ENCODE data around the gene RPP14. TPM values are rescaled to one million over a fixed set of nuclear protein-coding genes. Genes with fewer than 3 reads are reported as not detected.

RPP14 gene
- total RNA-seq, 1 donor from 2014 or later: 16.0 TPM

DNA sequence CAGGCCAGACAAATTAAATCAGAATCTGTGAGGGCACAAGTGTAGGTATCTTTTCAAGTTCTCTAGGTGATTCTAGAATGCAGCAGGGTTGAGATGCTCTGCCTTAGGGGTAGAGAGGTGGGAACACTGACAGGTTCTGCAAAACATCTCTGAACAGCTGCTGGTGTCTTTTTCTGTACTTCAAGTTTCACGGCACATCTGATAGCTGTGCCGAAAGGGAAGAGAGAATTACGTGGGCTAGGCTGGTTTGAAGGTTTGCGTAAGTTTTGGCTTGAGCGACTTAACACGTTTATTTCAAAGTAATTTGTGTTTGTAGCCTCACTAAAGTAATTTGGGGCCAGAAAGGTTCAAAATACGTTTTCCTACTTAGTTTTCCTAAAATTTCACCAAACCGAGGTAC is 49.1 kb downstream of the RPP14 start:
- DNase-seq (ENCODE audit: low read depth): no peak

DNA sequence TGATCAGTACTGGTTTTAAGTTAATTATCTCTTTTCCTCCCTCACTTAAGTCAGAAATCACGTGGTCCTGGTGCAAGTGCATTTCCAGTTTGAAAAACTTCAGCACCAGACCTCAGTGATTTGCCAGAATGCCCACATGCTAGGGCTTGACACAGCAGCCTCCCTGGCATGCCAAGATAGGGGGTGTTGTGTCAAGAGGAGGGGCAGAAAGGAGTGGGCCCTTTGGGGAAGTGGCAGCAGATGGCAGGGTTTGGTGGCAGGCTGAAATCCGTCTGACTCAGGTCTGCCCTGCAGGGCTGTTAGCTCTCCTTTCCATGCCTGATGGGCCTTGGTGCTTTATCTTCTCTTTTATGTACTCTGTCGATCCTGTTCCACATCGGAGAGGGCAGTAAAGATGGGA is 50.0 kb downstream of the RPP14 start:
- peak; percentile 41 for DNase-seq (ENCODE audit: low read depth)

DNA sequence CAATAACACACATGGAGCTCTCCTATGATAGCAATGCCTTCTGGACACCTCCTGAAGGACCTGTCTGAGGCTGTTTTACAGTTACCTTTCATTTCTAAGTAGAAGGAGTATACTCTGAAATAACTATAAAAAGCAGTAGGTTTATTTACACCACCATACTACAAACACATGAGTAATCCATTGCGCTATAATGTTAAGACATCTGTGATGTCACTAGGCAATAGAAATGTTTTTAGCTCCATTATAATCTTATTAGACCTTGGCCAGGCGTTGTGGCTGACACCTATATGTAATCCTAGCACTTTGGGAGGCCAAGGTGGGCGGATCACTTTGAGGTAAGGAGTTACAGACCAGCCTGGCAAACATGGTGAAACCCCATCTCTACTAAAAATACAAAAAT is 51.4 kb downstream of the RPP14 start:
- no peak for DNase-seq (ENCODE audit: low read depth)

DNA sequence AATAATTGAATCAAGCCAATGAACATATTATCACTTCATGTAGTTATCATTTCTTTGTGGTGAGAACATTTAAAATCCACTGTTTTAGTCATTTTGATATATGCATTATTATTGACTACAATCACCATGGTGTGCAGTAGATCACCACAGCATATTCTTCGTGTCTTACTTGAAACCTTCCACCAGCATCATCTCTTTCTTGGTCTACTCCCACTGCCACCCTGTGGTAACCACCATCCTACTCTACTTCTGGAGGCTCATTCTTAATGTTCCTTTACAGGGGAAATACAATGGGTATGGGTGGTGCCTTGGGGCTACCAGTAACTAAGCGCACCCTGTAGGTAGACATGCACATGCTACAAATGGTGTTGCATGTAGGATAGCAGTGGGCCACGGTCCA is 52.0 kb downstream of the RPP14 start:
- no peak for DNase-seq (ENCODE audit: low read depth)

DNA sequence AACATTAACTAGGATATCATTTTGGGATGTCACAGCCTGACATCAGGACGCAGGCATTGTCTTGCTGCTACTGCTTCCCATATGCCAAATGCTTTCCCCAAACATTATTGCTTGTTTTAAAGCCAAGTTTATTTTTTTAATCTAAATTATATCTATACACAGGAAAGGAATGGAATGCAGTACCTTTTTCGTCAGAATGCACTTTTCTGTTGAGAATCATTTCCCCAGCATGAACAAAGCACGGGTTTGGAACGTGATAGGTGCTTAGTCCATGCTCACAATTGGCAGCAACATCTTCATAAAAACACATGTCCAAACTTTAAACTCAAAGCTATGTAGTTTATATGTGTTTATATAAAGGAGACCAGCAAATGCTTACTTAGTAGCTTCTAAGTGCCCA is 52.8 kb downstream of the RPP14 start:
- DNase-seq (ENCODE audit: low read depth): no peak

DNA sequence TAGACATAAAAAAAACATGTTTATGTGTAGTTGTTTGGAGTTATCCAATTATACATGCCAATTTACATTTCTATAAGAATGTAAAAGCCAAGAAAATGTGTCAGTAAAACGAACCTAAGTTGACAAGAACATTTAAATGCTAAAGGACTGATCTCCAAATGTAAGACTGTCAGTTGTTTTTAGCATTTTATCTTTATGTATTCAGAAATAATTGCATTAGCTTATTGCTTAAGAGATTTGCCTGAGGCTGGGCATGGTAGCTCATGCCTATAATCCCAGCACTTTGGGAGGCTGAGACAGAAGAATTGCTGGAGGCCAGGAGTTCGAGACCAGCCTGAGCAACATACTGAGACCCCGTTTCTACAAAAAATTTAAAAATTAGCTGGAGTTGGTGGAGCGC is 53.6 kb downstream of the RPP14 start:
- DNase-seq (ENCODE audit: low read depth): no peak

DNA sequence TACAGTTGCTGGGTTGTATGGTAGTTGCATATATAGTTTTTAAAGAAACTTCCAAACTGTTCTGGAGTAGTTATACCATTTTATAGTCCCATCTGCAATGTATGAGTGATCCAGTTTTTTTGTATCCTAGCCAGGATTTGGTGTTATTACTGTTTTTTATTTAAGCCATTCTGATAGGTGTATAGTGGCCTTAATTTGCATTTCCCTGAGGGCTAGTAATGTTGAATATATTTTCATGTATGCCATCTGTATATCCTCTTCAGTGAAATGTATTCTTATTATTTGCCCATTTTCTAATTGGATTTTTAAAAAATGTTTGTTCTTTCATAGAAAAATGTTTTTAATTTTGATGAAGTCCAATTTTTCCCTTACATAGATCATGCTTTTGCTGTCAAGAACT is 55.8 kb downstream of the RPP14 start:
- no peak for DNase-seq (ENCODE audit: low read depth)

DNA sequence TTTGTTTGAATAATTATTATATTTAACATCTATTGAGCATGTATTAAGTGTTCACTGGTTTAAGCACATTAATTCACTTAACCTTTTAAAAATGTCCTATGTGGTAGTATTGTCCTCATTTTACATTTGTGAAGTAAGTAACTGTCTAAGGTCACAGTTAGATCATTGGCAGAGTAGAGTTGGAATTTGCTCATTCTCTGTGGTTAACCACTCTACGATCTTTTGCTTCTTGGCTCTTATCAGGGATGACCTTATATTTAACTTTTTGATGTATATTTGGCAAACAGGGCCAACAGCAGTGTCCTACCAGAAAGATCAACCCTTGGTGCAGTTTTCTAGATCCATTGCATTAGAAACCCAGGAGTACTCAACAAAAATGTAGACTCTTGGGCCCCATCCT is 60.7 kb downstream of the RPP14 start:
- no peak for DNase-seq (ENCODE audit: low read depth)

DNA sequence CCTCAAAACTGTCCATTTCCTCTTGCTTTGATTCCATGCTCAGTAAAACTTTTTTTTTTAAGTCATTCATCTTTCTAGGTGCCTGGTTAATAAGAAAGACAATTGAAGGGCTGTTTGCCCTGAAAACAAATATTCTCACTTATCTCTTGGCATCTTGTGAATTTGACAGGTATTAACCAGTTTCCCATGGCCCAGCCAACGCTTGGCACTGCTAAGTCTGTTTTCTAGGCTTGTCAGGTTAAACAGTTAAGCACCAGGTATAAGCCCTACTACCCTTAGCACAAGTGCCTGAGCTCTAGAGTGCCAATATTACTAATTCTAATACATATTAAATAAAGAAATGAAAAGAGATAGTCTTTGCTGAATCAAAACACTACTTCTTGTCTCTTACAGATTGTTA is 63.0 kb downstream of the RPP14 start:
- no peak for DNase-seq (ENCODE audit: low read depth)

Other genes starting within 250 kb of the RPP14 start
- gene DNASE1L3, start 95.3 kb upstream of the RPP14 start, total RNA-seq: not detected in 2 replicates
- gene ABHD6, start 68.5 kb upstream of the RPP14 start, total RNA-seq: 5.8 and 6.1 TPM in 2 replicates
- 14.5 and 18.5 TPM in 2 replicates for gene HTD2, start 275 bp downstream of the RPP14 start, total RNA-seq
- gene PXK, start 26.6 kb downstream of the RPP14 start, total RNA-seq: 21.9 and 23.2 TPM in 2 replicates
- 196 and 319 TPM in 2 replicates for gene PDHB, start 127.6 kb downstream of the RPP14 start, total RNA-seq
- gene KCTD6, start 185.9 kb downstream of the RPP14 start, total RNA-seq: 11.7 and 14.0 TPM in 2 replicates
- gene ACOX2, start 230.9 kb downstream of the RPP14 start, total RNA-seq: 0.16 and 0.91 TPM in 2 replicates